Spinal cord (tissue), 10 donors: Measurements from ENCODE around the gene GMDS. TPM values are rescaled to one million over a fixed set of nuclear protein-coding genes. Genes with fewer than 3 reads are reported as not detected.

ENCODE experiments used
- DNase-seq, 6 donors: peaks; one replicate each; pipeline versions ENCODE4 v3.0.0 to v3.0.0-alpha.2; 2013 to 2015; ENCODE audit warnings: low spot score in 6 of 6, low read depth in 4 of 6
- H3K27ac ChIP-seq: one replicate; pipeline ENCODE4 v1.5.1; 2013; ENCODE audit warnings: low read depth, low read length, control low read depth
- H3K27me3 ChIP-seq: one replicate; pipeline ENCODE4 v1.6.1; 2013; ENCODE audit warnings: low read length; ENCODE audit not compliant: control insufficient read depth, insufficient read depth
- H3K36me3 ChIP-seq: one replicate; pipeline ENCODE4 v1.6.1; 2013; ENCODE audit warnings: low read length; ENCODE audit not compliant: control insufficient read depth, insufficient read depth
- H3K4me1 ChIP-seq: one replicate; pipeline ENCODE4 v1.6.1; 2013; ENCODE audit warnings: low read length; ENCODE audit not compliant: control insufficient read depth, insufficient read depth
- H3K4me3 ChIP-seq: one replicate; pipeline ENCODE4 v1.5.1; 2013; ENCODE audit warnings: low read depth, low read length, control low read depth
- H3K9me3 ChIP-seq: one replicate; pipeline ENCODE4 v1.6.1; 2013; ENCODE audit warnings: low read length; ENCODE audit not compliant: control insufficient read depth, insufficient read depth
- WGBS: methylation state at CpG from one replicate; pipeline ENCODE4 v1.1.5; 2013; ENCODE audit warnings: missing lambda C conversion rate; ENCODE audit not compliant: insufficient coverage; 5-methylcytosine and 5-hydroxymethylcytosine counted together
- long read RNA-seq, 4 donors: transcript quantifications; one replicate each; lab custom pipeline, GENCODE V29; 2026
- polyA plus RNA-seq, 2 donors: library from polyadenylated mRNA; unstranded; fragments of 120-200 nt; gene quantifications; one replicate each; pipeline ENCODE4 v1.2.1, GENCODE V29; 2013; ENCODE audit not compliant: insufficient read length in 2 of 2
- total RNA-seq, 2 donors: library from RNA; depleted of rRNA in 1 of 2; stranded (reverse); fragments of 120-200 nt in 1 of 2; fragments of >200 nt in 1 of 2; gene quantifications; one replicate each; pipeline versions ENCODE4 v1.2.3 to v1.2.4, GENCODE V29; 2013 to 2014
- donor health status: healthy.

GMDS gene
- total RNA-seq (10 to 100 TPM; 37.1 to 87.4 TPM), polyA plus RNA-seq (10 to 100 TPM; 35.3 to 62.2 TPM)
- long read RNA-seq, donor 1, transcript GMDS-205 (3 exons, 567 nt), result major isoform, 22 of 42 reads
- long read RNA-seq, donor 1, transcript GMDS-202 (11 exons, 1,752 nt), result minor isoform, 7 of 42 reads
- long read RNA-seq, donor 1, partial matches to known transcripts, result 12 of 42 reads
- long read RNA-seq, donor 1, other reads (novel, unspliced or antisense), result 0 of 42 reads
- long read RNA-seq, donor 2, partial matches to known transcripts, result 0 of 2 reads
- long read RNA-seq, donor 2, other reads (novel, unspliced or antisense), result 0 of 2 reads
- long read RNA-seq, donor 3, transcript GMDS-202 (11 exons, 1,752 nt), result minor isoform, 5 of 14 reads
- long read RNA-seq, donor 3, transcript GMDS-205 (3 exons, 567 nt), result major isoform, 9 of 14 reads
- long read RNA-seq, donor 3, partial matches to known transcripts, result 0 of 14 reads
- long read RNA-seq, donor 3, other reads (novel, unspliced or antisense), result 0 of 14 reads
- long read RNA-seq, donor 4, partial matches to known transcripts, result 0 of 3 reads
- long read RNA-seq, donor 4, other reads (novel, unspliced or antisense), result 0 of 3 reads

GRCh38 chr6:2245103-2245876 is at the start of gene GMDS:
GMDS (minus strand) TSS chr6:2245605.
- Histone ChIP-seq H3K27ac (peak within 1 kb of the TSS; percentile 81), H3K4me1 (peaks cover 16% of the 10 kb centered on the region), H3K36me3 (no peaks in the 10 kb centered on the region), H3K4me3 (peak within 1 kb of the TSS; percentile 83), H3K9me3 (no peaks in the 10 kb centered on the region), H3K27me3 (no peaks in the 10 kb centered on the region)
- DNase-seq, result peak; percentile 61 to 96 (median 75)
- under 1% methylated on average over 97 of the region's 97 CpGs for WGBS

- Histone ChIP-seq H3K27me3 (no peaks in the 10 kb centered on the region), H3K27ac (no peak overlapping the region), H3K9me3 (peaks cover 3% of the 10 kb centered on the region), H3K36me3 (no peaks in the 10 kb centered on the region), H3K4me1 (no peaks in the 10 kb centered on the region), H3K4me3 (no peak overlapping the region)
- DNase-seq, result no peak
- no CpG with 5 or more reads among the region's 1 CpG for WGBS
Observed at GRCh38 chr6:2285510-2285909, 40.1 kb upstream of the GMDS start.

GRCh38 chr6:2275892-2276242 is 30.5 kb upstream of the GMDS start:
- no peaks in the 10 kb centered on the region for H3K27me3 ChIP-seq
- H3K9me3 ChIP-seq, result peaks cover under 1% of the 10 kb centered on the region
- H3K27ac ChIP-seq, result no peak overlapping the region
- DNase-seq, result no peak
- WGBS, result 100% methylated on average over 2 of the region's 2 CpGs
- peaks cover 4% of the 10 kb centered on the region for H3K4me1 ChIP-seq
- no peak overlapping the region for H3K4me3 ChIP-seq
- peaks cover 3% of the 10 kb centered on the region for H3K36me3 ChIP-seq

- Histone ChIP-seq H3K4me3 (no peak overlapping the region), H3K27me3 (no peaks in the 10 kb centered on the region), H3K27ac (no peak overlapping the region), H3K4me1 (peaks cover 4% of the 10 kb centered on the region), H3K9me3 (no peaks in the 10 kb centered on the region), H3K36me3 (peaks cover 3% of the 10 kb centered on the region)
- WGBS, result 60% methylated on average over 1 of the region's 8 CpGs
- peak in 4 of 6 donors; percentile 3 to 80 (median 6) for DNase-seq
Observed at GRCh38 chr6:2274981-2275891, 29.8 kb upstream of the GMDS start.

DNA sequence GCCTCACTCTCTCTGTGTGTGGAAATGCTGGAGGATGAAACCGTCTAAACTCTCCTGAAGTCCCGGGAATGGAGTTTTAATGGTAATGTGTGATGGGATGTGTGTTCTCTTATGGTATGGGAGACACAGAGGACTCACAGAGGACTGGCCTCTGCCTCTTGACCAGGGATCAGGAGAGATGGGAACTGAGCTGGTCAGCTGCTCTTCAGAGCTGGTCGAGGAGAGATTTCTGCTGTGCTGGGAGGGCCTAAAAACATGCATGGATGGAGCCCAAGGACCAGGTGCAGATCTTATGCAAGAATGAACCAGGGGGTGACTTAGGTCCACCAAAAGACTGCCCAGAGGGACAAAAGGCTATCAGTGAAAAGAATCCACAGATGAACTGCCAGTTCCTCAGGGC is 27.3 kb upstream of the GMDS start:
- Histone ChIP-seq H3K27me3 (no peaks in the 10 kb centered on the region), H3K4me1 (peaks cover 4% of the 10 kb centered on the region), H3K36me3 (peaks cover 6% of the 10 kb centered on the region), H3K4me3 (no peak overlapping the region), H3K27ac (no peak overlapping the region), H3K9me3 (no peaks in the 10 kb centered on the region)
- DNase-seq, result no peak
- WGBS, result 87% methylated on average over 3 of the region's 3 CpGs

GRCh38 chr6:2270054-2270453 is 24.6 kb upstream of the GMDS start:
- no peak overlapping the region for H3K27ac ChIP-seq
- WGBS, result 100% methylated on average over 2 of the region's 3 CpGs
- no peak overlapping the region for H3K4me3 ChIP-seq
- peaks cover 6% of the 10 kb centered on the region for H3K36me3 ChIP-seq
- no peak for DNase-seq
- peaks cover 4% of the 10 kb centered on the region for H3K4me1 ChIP-seq
- no peaks in the 10 kb centered on the region for H3K27me3 ChIP-seq
- no peaks in the 10 kb centered on the region for H3K9me3 ChIP-seq

- no peak overlapping the region for H3K27ac ChIP-seq
- H3K36me3 ChIP-seq, result peaks cover 3% of the 10 kb centered on the region
- H3K4me1 ChIP-seq, result no peaks in the 10 kb centered on the region
- H3K9me3 ChIP-seq, result peaks cover 3% of the 10 kb centered on the region
- DNase-seq, result no peak
- H3K4me3 ChIP-seq, result no peak overlapping the region
- no peaks in the 10 kb centered on the region for H3K27me3 ChIP-seq
- no CpG with 5 or more reads among the region's 1 CpG for WGBS
Observed at GRCh38 chr6:2266841-2267240, 21.4 kb upstream of the GMDS start.

DNA sequence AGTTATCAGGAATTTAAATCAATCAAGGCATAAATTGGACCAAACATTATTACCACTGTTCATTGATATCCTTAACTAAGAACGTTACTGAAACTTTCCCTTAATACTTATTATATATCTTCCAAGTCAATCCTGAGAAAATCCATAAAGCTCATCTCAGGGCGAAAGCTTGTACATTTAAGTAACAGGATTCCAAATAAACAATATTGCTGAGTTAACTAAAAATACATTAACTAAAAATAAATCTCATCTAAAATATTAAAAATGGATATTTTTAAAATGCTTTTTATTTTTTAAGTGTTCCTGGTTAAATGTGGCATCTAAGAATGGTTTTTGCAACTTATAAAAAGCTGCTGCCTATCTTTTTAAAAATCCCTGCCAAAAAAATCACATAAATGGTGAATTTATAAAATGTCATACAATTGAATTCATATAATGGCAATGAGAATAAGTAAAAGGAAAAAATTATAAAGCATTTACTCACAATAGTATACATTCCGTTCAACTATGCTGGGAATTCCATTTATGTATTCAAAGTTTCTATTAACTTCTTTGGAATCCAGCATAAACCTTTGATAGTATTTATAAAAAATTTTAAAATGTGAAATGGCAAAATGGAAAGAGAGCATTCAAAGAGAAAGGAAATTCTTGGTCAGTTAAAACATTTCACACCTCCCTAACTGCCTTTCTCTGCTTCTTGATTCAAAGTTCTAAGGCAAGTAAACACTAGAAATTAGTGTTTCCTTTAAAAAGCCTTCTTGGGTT is 20.8 kb upstream of the GMDS start:
- Histone ChIP-seq H3K36me3 (peaks cover 3% of the 10 kb centered on the region), H3K27ac (no peak overlapping the region), H3K4me1 (no peaks in the 10 kb centered on the region), H3K27me3 (no peaks in the 10 kb centered on the region), H3K4me3 (no peak overlapping the region), H3K9me3 (peaks cover 3% of the 10 kb centered on the region)
- WGBS, result no CpG with 5 or more reads among the region's 3 CpGs
- no peak for DNase-seq
